GM23248 (cell line): Measurements from ENCODE around the gene GLOD4. TPM values are rescaled to one million over a fixed set of nuclear protein-coding genes. Genes with fewer than 3 reads are reported as not detected.
A peak's percentile ranks its signal among the peaks of the same experiment; 100 is the strongest.

Source experiments
- DNase-seq: peaks from one replicate; pipeline ENCODE4 v3.0.0-alpha.2; 2015
- H2AFZ ChIP-seq: fragments of 200-600 bp; sonication (generic); 2 replicates; pipeline ENCODE4 v1.6.1; 2016; ENCODE audit warnings: antibody characterized with exemption
- H3F3A ChIP-seq: fragments of 200-600 bp; sonication (generic); 2 replicates; pipeline ENCODE4 v1.6.1; 2016; ENCODE audit warnings: mild to moderate bottlenecking, antibody characterized with exemption, mixed run types; ENCODE audit not compliant: insufficient read depth
- H3K27ac ChIP-seq: fragments of 200-600 bp; sonication (generic); 2 replicates; pipeline ENCODE4 v1.5.1; 2016; ENCODE audit warnings: mild to moderate bottlenecking
- H3K27me3 ChIP-seq: fragments of 200-600 bp; sonication (generic); replicated peaks from 2 replicates; pipeline ENCODE4 v1.6.1; 2016; ENCODE audit warnings: mild to moderate bottlenecking; ENCODE audit not compliant: insufficient read depth
- H3K36me3 ChIP-seq: fragments of 200-600 bp; sonication (generic); 2 replicates; pipeline ENCODE4 v1.6.1; 2016; ENCODE audit warnings: low read depth, mild to moderate bottlenecking
- H3K4me1 ChIP-seq: fragments of 200-600 bp; sonication (generic); 2 replicates; pipeline ENCODE4 v1.6.1; 2016; ENCODE audit warnings: mild to moderate bottlenecking; ENCODE audit not compliant: insufficient read depth
- H3K4me2 ChIP-seq: fragments of 200-600 bp; sonication (generic); one replicate; pipeline ENCODE4 v1.6.1; 2016; ENCODE audit warnings: mild to moderate bottlenecking; ENCODE audit not compliant: unreplicated experiment
- H3K4me3 ChIP-seq: fragments of 200-600 bp; sonication (generic); 2 replicates; pipeline ENCODE4 v1.5.1; 2016; ENCODE audit warnings: mild to moderate bottlenecking
- H3K79me2 ChIP-seq: fragments of 200-600 bp; sonication (generic); 2 replicates; pipeline ENCODE4 v1.6.1; 2016; ENCODE audit warnings: mild to moderate bottlenecking; ENCODE audit not compliant: insufficient read depth
- H3K9ac ChIP-seq: fragments of 200-600 bp; sonication (generic); 2 replicates; pipeline ENCODE4 v1.6.1; 2016; ENCODE audit warnings: mild to moderate bottlenecking
- H3K9me2 ChIP-seq: fragments of 200-600 bp; sonication (generic); 2 replicates; pipeline ENCODE4 v1.6.1; 2016; ENCODE audit warnings: mixed run types, mild to moderate bottlenecking, moderate library complexity; ENCODE audit not compliant: insufficient read depth
- H3K9me3 ChIP-seq: fragments of 200-600 bp; sonication (generic); one replicate; pipeline ENCODE4 v1.6.1; 2017; ENCODE audit warnings: low read depth
- H4K20me1 ChIP-seq: fragments of 200-600 bp; sonication (generic); 2 replicates; pipeline ENCODE4 v1.6.0; 2016; ENCODE audit not compliant: insufficient read depth
- EZH2 ChIP-seq: fragments of 200-600 bp; sonication (generic); IDR thresholded peaks from 2 replicates; pipeline ENCODE4 v1.6.1; 2018; ENCODE audit warnings: antibody characterized with exemption, mild to moderate bottlenecking; ENCODE audit not compliant: insufficient read depth, poor library complexity, severe bottlenecking
- EZH2phosphoT487 ChIP-seq: fragments of 200-600 bp; sonication (generic); IDR thresholded peaks from 2 replicates; pipeline ENCODE4 v1.6.1; 2018; ENCODE audit warnings: antibody characterized with exemption, moderate library complexity, mild to moderate bottlenecking, low read depth; ENCODE audit not compliant: insufficient read depth
- WGBS, 2 experiments: methylation state at CpG; one replicate each; pipeline ENCODE4 v1.1.6; 2015 to 2017; ENCODE audit warnings: low lambda C conversion rate in 2 of 2, low coverage in 1 of 2; ENCODE audit errors: missing lambda C conversion rate in 2 of 2; 5-methylcytosine and 5-hydroxymethylcytosine counted together
- in situ Hi-C: fragments of 300-500 bp; cut with MboI; formaldehyde crosslinking; loops from 2 replicates; pipeline ENCODE4 v1.15.0; 2020
- polyA plus RNA-seq: library from polyadenylated mRNA; unstranded; fragments of >200 nt; fragmentation: Nextera tagmentation; extraction: Ambion mirVana; gene quantifications from 2 replicates; pipeline ENCODE4 v1.2.1, GENCODE V29; 2016
- total RNA-seq: library from RNA; depleted of rRNA; stranded (reverse); fragments of >200 nt; shearing (Covaris generic); gene quantifications from 2 replicates; pipeline ENCODE4 v1.2.3, GENCODE V29; 2014

The GLOD4 gene
- total and polyA plus RNA-seq, 2 experiments from 2014 or later: 67.7 to 76.3 TPM

- Histone ChIP-seq H3K4me1 (peaks cover 11% of the 10 kb centered on the region; the same call in 1 of the 2 replicates), H3K9me2 (no peaks in the 10 kb centered on the region), H3K9me3 (no peaks in the 10 kb centered on the region), H3K36me3 (no peaks in the 10 kb centered on the region), H3K9ac (no peak overlapping the region), H3F3A (peaks cover 15% of the 10 kb centered on the region), H3K79me2 (peaks cover 31% of the 10 kb centered on the region), H4K20me1 (no peaks in the 10 kb centered on the region), H2AFZ (no peak overlapping the region; the same call in 1 of the 2 replicates), H3K4me2 (no peak overlapping the region), H3K27me3 (no peaks in the 10 kb centered on the region), H3K4me3 (no peak overlapping the region), H3K27ac (no peak overlapping the region)
- no peak for DNase-seq
- in situ Hi-C loops: no loop called here
- no peak for TF ChIP-seq EZH2
- TF ChIP-seq EZH2phosphoT487: no peak
- WGBS, 2 experiments: 44 to 54% methylated on average over 11 to 13 of the region's 13 CpGs
Observed at GRCh38 chr17:753418-753817, 28.7 kb downstream of the GLOD4 start.

DNA sequence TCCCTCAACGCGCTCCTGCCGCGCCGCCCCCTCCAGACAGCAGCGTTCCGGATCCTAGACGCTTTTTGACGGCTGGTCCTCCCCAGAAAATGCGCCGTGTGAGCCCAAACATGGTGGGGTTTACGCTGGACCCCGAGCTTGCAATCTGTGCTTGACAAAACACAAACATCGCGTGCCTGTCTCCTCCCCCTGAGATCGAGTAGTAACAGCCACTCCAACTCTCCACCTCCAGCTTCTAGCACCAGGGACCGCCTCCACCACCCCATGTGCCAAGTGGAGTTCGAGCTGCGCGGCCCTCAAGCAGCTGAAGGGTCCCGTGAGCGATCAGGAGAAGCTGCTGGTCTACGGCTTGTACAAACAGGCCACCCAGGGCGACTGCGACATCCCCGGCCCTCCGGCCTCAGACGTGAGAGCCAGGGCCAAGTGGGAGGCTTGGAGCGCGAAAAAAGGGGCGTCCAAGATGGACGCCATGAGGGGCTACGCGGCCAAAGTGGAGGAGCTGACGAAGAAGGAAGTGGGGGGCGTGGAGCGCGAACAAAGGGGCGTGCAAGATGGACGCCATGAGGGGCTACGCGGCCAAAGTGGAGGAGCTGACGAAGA, 29.4 kb downstream of the GLOD4 start:
- Histone ChIP-seq H3K4me2 (peak overlapping the region; percentile 95), H3K4me3 (peak overlapping the region; percentile 85), H3K36me3 (no peaks in the 10 kb centered on the region), H3K4me1 (peaks cover 11% of the 10 kb centered on the region; the same call in 1 of the 2 replicates), H3K27ac (no peak overlapping the region), H3K9ac (peak overlapping the region; percentile 88), H3F3A (peaks cover 15% of the 10 kb centered on the region), H3K79me2 (peaks cover 38% of the 10 kb centered on the region), H2AFZ (peak overlapping the region; percentile 99), H3K27me3 (no peaks in the 10 kb centered on the region), H3K9me3 (no peaks in the 10 kb centered on the region), H3K9me2 (no peaks in the 10 kb centered on the region), H4K20me1 (no peaks in the 10 kb centered on the region)
- in situ Hi-C loops: no loop called here
- peak; percentile 76 for DNase-seq
- TF ChIP-seq EZH2 (no peak), EZH2phosphoT487 (no peak)
- 15 to 37% methylated on average over 30 to 43 of the region's 43 CpGs for WGBS, 2 experiments

DNA sequence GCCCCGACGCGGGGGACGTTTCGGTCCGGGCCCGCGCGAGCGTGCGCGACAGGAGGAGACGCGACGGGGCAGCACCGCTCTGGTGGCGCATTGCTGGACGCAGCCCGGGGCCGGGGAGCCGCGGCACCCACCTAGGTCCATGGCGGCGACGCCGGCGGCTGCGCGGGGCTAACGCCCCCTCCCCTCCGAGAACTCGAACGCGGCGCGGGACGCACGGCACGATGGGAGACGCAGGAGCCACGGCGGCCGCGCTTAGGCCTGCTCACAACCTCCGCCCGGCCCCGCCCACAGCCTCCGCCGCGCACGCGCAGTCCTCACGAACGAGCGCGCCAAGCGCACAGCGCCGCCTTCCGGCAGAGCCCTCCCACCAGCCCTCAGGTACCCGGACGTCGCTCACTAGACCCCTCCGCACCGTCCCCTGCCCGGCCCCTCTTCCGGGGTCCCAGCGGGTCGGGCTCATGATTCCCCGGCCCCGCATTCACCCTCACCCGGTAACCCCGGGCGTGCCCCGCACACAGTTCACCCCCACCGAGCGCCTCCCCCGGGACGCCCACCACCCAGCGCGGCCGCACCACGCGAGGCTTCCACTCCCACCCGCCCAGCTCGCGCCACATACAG, 30.0 kb downstream of the GLOD4 start, which contains the start of gene GEMIN4:
TSS of gene GEMIN4 (minus strand) at position 263 of the 618 bp plus-strand sequence. CDS start at position 141, 122 bp downstream.
- Histone ChIP-seq H3K27me3 (no peaks in the 10 kb centered on the region), H3K9me3 (no peaks in the 10 kb centered on the region), H3K4me3 (peak within 1 kb of the TSS; percentile 85), H3K27ac (peak within 1 kb of the TSS; percentile 30), H3K9me2 (no peaks in the 10 kb centered on the region), H3F3A (peaks cover 15% of the 10 kb centered on the region), H3K36me3 (no peaks in the 10 kb centered on the region), H2AFZ (peak within 1 kb of the TSS; percentile 99), H3K4me1 (peaks cover 11% of the 10 kb centered on the region; the same call in 1 of the 2 replicates), H4K20me1 (no peaks in the 10 kb centered on the region), H3K79me2 (peaks cover 40% of the 10 kb centered on the region), H3K9ac (peak within 1 kb of the TSS; percentile 88), H3K4me2 (peak within 1 kb of the TSS; percentile 95)
- peak; percentile 93 for DNase-seq
- in situ Hi-C loops: no loop called here
- TF ChIP-seq EZH2phosphoT487: no peak
- TF ChIP-seq EZH2: no peak
- 1% methylated on average over 32 to 54 of the region's 87 CpGs for WGBS, 2 experiments

DNA sequence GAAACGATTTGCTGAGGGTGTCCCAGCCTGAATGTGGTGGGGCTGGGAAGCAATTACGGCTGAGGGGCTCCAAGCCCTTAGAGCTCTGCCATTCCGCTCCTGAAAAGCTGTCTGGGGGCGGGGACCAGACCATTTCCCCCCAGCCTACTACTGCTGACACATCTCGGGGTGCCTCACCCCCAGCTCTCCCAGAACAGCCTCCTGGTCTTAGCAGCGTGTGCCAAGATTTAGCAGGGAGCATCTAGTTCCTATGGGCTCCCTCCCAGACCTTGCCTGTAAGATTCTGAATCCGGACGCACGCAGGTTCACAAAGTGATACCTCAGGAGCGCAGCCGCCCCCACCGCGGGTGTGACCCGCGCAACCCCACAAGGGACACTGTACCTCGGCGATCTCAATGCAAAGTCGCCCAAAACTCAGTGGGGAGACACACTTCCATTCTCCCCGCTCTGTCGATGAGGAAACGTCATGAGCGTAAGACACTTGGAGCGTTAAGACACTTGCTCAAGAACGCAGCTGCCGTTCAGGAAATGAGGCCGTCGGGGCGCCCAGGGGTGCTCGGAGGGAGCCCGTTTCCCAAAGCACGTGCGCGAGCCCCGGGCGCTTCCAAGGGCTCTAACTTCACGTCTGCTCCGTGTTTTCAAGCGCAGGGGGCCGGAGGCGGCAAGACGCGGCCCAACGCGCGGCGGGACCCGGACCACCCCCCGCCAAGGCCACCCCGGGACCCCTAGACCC, 30.6 kb downstream of the GLOD4 start:
- peak overlapping the region; percentile 30 for H3K27ac ChIP-seq
- 2 to 3% methylated on average over 48 to 49 of the region's 49 CpGs for WGBS, 2 experiments

More for the DNA sequence above, 30.6 kb downstream of the GLOD4 start:
- Histone ChIP-seq H3K36me3 (no peaks in the 10 kb centered on the region), H3K9me2 (no peaks in the 10 kb centered on the region), H2AFZ (peak overlapping the region; percentile 99), H3K4me2 (peak overlapping the region; percentile 92), H3K27me3 (no peaks in the 10 kb centered on the region), H3K9me3 (no peaks in the 10 kb centered on the region), H3K79me2 (peaks cover 40% of the 10 kb centered on the region), H3K4me3 (peak overlapping the region; percentile 85), H3K9ac (peak overlapping the region; percentile 88), H3K4me1 (peaks cover 11% of the 10 kb centered on the region; the same call in 1 of the 2 replicates), H3F3A (peaks cover 15% of the 10 kb centered on the region), H4K20me1 (no peaks in the 10 kb centered on the region)
- TF ChIP-seq EZH2 (no peak), EZH2phosphoT487 (no peak)
- DNase-seq: peak; percentile 75
- in situ Hi-C loops: no loop called here
